ENCODE data around the gene GNG8.

Gene GNG8

GRCh38 chr19:46635920-46636761 lies at the start of gene GNG8:
TSS of gene GNG8 (minus strand) at chr19:46636202. CDS start at chr19:46634682, 1,520 bp downstream.
- no peak for DNase-seq

DNA sequence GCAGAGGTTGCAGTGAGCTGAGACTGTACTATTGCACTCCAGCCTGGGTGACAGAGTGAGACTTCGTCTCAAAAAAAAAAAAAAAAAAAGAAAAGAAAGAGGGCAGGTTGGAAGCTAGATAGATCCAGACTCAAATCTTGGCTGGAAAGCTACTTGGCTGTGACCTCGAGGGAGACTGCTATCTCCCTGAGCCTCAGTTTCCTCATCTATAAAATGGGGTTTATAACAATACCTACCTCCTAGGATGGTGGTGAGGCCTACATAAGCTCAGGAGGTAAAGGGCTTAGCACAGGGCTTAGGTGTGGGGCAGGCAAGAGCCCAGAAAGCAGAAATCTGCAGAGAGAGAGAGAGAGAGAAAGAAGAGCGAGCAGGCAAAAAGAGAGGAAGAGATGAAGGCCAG lies 49.2 kb upstream of the GNG8 start:
- no peak for DNase-seq

DNA sequence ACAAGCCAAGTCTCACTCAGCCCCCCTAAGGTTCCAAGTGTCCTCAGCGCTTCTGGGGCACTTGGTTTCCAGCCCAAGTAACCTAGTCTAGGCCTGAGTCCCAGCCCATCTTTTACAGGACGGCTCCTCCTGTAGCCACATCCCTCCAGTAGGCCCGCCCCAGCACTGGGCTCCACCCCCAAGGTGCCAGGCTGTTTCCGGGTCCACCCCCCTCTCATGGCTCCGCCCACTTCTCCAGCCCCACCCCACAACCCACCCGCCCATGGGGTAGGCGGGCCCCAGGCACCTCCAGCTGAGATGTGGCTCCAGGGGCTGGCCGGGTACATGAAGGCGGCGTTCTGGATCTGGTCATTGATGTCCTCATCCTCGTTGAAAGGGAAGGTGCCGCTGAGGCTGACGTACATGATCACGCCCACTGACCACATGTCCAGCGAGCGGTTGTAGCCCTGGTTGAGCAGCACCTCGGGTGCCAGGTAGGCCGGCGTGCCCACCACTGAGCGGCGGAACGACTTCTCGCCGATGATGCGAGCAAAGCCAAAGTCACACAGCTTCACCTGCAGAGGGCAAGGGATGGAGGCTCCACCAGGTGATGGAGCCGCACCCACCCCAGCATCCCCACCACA lies 42.2 kb upstream of the GNG8 start:
- DNase-seq, result no peak

DNA sequence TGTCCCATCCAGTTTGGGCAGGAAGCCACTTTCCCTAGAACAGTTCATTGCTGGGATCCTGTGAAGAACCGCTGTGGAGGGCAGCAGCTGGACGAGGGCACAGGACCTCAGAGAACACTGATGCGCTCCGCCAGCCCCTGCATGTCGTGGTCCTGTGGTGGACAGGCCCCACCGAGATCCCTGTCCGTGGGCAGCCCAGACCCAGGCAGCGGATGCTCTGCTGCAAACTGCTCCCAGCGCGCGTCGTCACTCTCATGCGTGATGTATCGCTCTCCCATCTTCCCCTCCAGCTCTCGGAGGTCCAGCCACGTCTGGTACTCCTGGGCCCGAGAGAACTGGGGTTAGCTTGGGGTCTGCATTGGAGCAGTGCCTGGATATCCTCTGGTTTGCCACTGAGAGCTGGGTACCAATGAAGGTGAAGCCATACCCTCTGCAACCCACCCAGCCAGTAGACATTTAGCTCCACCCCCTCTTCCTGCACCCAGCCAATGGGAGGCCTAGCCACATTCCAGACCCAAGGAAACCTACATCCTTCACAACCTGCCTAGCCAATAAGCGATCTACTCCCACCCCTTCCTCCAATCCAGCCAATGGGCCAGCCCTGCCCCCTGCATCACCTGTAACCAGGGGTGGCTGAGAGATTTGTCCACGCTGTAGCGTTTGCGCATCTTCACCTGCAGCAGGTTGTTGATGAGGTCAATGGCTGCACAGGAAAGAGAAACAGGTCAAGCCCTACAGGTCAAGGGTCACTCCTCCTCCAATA lies 38.6 kb upstream of the GNG8 start:
- DNase-seq, result peak; percentile 90

- no peak for DNase-seq
Observed at GRCh38 chr19:46670813-46671212, 34.8 kb upstream of the GNG8 start.

DNA sequence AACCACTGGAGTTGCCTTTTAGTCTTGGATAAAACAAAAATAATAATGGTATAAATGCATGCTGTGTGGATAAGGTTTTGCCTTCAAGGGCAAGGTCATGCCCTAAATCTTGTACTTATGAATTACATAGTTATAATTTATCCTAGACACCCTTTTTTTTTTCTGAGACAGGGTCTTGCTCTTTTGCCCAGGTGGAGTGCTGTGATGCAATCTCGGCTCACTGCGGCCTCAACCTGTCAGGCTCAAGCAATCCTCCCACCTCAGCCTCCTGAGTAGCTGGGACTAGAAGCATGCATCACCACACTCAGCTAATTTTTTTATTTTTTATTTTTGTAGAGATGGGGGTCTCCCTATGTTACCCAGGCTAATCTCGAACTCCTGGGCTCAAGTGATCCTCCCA lies 32.7 kb upstream of the GNG8 start:
- no peak for DNase-seq

- no peak for DNase-seq
Observed at GRCh38 chr19:46665072-46665471, 29.1 kb upstream of the GNG8 start.

- DNase-seq, result peak; percentile 80
Observed at GRCh38 chr19:46661735-46662592, 26.0 kb upstream of the GNG8 start.

GRCh38 chr19:46661020-46661731 lies 25.2 kb upstream of the GNG8 start, which contains the start of gene DACT3:
TSS of gene DACT3 (minus strand) at chr19:46661182. CDS start at chr19:46661064, 118 bp downstream.
- peak; percentile 99 for DNase-seq

- DNase-seq, result no peak
Observed at GRCh38 chr19:46660551-46661019, 24.6 kb upstream of the GNG8 start.

DNA sequence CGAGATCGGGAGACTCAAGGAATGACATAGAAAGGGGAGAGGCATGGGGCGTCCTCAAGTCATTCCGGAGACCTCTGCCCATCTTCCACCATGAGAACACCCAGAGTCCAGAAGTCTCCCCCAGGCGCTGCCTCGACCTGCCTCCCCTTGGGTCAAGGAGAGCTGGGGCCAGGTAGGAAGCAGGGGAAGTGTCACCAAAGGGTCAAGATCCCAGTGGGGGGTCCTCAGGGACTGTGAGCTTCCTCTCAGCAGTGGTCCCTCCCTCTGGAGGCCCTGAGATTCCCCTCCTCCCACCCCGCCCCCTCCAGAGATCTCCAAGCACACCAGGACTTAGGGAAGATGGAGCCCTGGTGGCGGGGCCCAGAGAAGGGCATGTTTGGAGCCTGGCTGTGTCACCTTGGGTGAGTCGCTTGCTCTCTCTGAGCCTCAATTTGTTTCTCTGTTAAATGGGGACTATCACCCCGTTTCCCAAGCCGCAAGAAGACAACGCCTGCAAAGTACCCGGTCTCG lies 24.1 kb upstream of the GNG8 start:
- no peak for DNase-seq

DNA sequence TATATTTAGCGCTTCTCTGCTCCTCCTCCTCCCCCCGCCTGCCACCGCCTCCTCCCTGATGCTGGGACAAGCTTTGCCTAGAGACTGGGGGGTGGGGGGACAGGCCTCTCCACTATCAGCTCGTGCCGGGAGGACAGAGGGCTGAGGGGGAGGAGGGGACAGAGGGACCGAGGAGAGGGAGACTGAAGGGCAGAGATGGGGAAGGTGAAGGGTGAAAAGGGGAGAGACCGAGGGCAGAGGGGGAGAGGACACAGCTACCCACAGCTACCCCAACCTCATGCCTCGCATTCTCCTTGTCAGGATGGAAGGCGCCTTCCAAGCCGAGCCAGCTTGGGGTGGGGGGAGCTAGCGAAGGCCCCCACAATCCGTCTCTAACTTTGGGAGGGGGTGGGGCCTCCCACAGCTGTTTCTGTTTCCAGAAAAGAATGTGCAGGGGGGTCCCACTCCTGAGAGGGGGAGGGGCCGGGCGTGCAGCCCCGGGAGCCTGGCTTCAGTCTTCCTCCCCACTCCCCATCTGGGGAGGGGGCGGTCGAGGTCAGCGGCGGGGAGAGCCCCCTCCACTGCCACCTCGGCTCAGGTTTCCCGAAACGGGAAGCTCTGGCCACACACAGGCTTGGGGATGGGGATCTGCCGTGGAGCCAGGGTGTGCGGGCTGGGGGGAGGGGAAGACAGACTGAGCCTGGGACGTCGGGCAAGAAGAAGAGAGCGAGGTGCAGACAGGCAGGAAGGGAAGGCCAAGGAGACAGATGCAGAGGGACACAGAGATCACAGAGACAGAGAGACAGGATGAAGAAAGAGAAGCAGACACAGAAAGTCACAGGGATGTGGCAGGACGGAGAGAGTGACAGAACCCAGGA lies 23.4 kb upstream of the GNG8 start:
- DNase-seq, result no peak

- DNase-seq, result no peak
Observed at GRCh38 chr19:46656541-46656940, 20.5 kb upstream of the GNG8 start.

DNA sequence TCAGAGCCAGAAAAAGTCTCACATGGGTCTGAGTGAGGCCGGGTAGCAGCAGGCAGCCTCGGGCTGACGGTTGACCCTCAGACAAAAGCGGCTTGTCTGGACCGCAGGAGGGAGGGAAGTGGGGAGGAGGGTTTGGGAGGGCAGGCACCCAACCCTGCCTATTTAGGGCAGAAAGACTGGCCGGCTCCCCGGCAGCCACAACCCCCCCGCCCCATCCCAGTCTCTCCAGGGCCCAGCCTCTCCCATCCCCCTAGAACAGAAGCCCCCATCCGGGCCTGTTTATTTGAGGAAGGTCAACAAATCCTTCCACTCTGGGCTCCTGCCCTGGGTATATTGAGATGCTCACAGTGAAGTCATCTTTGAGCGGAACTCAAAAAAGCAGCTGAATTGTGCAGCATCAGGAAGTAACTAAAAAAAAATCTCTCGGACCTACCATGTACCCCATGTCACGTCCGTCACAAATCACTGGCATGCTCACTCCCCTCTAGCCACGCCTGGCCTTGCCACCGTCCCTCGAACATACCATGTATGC lies 18.7 kb upstream of the GNG8 start:
- DNase-seq, result no peak

DNA sequence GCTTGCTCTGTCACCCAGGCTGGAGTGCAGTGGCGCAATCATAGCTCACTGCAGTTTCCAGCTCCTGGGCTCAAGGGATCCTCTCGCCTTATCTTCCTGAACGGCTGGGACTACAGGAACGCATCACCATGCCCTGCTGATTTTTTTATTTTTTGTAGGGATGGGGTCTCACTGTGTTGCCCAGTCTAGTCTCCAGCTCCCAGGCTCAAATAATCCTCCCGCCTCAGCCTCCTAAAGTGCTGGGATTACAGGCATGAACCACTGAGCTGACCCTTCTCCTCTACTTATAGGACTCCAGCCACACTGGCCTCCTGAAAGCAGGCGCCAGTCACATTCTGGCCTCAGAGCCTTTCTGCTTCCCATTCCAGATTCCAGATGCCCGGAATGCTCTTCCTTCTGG lies 14.4 kb upstream of the GNG8 start:
- DNase-seq, result no peak

DNA sequence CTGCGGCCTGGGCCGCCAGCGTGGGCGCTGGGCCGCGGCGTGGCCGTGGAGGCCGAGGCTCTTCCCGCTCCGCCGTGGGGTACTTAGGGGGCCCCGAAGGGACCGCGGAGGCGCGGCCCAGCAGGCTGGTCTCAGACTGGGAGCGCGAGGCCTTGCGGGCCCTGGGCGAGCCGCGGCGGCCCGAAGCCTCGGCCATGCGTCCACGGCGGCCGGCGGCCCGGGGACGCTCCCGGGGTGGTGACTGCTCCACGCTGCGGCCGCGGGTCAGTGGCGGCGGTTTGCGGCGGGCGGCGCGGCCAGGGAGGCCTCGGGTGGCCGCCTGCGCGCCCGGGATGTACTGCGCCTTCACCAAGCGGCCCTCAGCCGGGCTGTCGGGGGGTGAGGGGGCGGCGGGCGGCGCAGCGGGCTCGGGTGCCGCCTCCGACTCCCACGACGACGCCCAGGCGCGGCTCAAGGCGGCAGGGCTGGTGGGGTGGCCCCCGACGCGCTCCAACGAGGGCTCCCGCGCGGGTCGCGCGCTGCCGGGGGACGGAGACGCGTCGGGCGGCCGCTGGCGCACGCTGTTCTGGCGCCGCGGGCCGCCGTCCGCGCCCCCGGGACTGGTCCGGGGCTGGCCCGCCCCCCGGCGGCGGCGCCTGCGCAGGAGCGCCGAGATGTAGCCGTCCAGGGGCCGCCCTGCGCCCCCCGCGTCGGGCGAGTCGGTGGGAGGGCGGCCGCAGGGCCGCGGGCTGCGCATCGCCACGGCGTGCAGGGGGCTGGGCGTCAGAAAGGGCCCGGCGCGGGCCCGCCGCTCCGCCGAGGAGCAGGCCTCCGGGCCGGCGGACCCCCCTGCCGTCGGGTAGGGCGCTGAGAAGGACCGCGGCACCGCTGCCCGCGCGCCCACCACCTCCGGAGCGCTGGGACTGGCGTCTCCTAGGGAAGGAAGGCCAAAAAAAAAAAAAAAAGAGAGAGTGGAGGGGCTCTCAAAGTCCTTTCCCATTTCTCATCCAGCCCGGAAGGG lies 13.3 kb upstream of the GNG8 start:
- no peak for DNase-seq

DNA sequence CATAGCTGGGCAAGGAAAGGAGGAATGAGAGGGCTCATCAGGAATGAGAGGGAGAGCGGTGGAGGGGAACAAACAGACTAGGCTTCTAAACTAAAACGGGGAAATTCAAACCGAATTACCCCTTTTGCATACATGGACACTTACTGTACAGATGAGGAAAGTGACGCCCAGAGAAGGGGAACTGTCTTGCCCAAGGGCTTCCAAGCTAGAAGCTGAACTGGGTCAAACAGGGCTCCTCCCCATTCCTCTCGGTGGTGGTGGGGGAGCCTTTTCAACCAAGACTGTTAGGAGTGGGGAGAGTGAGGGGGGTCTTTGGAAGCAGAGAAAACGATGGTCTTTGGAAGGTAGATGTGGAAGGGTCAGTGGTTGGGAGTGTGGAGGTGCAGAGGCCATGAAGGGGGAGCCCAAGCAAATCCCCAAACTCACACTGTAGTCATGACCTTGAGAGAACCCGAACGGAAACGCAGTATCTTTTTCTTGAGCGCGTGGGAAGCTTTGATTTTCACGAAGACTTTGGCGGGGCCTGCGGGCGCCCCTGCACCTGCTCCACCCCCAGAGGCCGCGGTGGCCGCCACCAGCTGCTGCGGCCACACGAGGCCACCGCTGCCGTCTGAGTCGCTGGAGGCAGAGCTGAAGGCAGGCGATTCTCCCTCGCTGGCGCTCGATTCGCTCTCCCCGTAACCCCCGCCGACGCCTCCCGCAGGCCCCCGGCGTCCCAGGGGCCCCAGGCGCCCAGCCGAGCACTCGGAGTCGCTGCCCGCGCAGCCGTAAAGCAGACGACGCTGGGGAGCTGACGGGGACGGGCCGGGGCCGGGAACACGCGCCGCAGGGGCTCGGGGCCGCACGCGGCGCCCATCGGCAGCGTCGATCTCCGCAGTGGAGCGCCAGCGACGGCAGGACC lies 12.3 kb upstream of the GNG8 start:
- DNase-seq, result no peak

- DNase-seq, result no peak
Observed at GRCh38 chr19:46646402-46646801, 10.4 kb upstream of the GNG8 start.
